Coronary artery (tissue), 2 donors: ENCODE data around the gene TBC1D2B.

Experiments used
- DNase-seq: peaks from one replicate; pipeline ENCODE4 v3.0.0-alpha.2; 2017; ENCODE audit warnings: low spot score
- H3K27ac ChIP-seq, 2 donors: fragments of 200-600 bp; sonication (generic); one replicate each; pipeline ENCODE4 v1.5.1; 2016 to 2019
- H3K4me3 ChIP-seq: fragments of 200-600 bp; sonication (generic); 2 replicates; pipeline ENCODE4 v1.5.1; 2016; ENCODE audit warnings: mild to moderate bottlenecking, moderate library complexity
- CTCF ChIP-seq: fragments of 200-600 bp; sonication (generic); IDR thresholded peaks from one replicate; pipeline ENCODE4 v1.5.1; 2019; ENCODE audit warnings: antibody characterized with exemption

The TBC1D2B gene

GRCh38 chr15:78065284-78065872, 12.1 kb downstream of the TBC1D2B start:
- no peak for TF ChIP-seq CTCF
- peak overlapping the region; percentile 71 to 92 for H3K27ac ChIP-seq
- peak; percentile 88 for DNase-seq
- H3K4me3 ChIP-seq: peak overlapping the region; percentile 44

- Histone ChIP-seq H3K27ac (peak overlapping the region; percentile 71 to 92), H3K4me3 (peak overlapping the region; percentile 44)
- TF ChIP-seq CTCF: no peak
- DNase-seq: no peak
Measured at GRCh38 chr15:78064544-78064943, 13.0 kb downstream of the TBC1D2B start.

GRCh38 chr15:78063970-78064385, 13.5 kb downstream of the TBC1D2B start:
- Histone ChIP-seq H3K4me3 (peak overlapping the region; percentile 7), H3K27ac (peak overlapping the region; percentile 71 to 92)
- TF ChIP-seq CTCF: no peak
- DNase-seq: no peak

GRCh38 chr15:78063217-78063616, 14.3 kb downstream of the TBC1D2B start:
- no peak for TF ChIP-seq CTCF
- DNase-seq: no peak
- H3K4me3 ChIP-seq: no peak overlapping the region
- peak overlapping the region; percentile 71 to 92 for H3K27ac ChIP-seq

GRCh38 chr15:78061963-78062427, 15.5 kb downstream of the TBC1D2B start:
- Histone ChIP-seq H3K27ac (peak overlapping the region in 1 of 2 donors; percentile 53), H3K4me3 (peak overlapping the region; percentile 16)
- TF ChIP-seq CTCF: no peak
- DNase-seq: no peak

- Histone ChIP-seq H3K27ac (peak overlapping the region in 1 of 2 donors; percentile 65), H3K4me3 (no peak overlapping the region)
- TF ChIP-seq CTCF: no peak
- no peak for DNase-seq
Measured at GRCh38 chr15:78060232-78060631, 17.3 kb downstream of the TBC1D2B start.

- H3K4me3 ChIP-seq: no peak overlapping the region
- peak overlapping the region in 1 of 2 donors; percentile 65 for H3K27ac ChIP-seq
- no peak for TF ChIP-seq CTCF
- no peak for DNase-seq
Measured at GRCh38 chr15:78059110-78059839, 18.2 kb downstream of the TBC1D2B start.
